PC-3 (cell line): ENCODE results near the gene GABBR2. TPM values are rescaled to one million over a fixed set of nuclear protein-coding genes. Genes with fewer than 3 reads are reported as not detected.

ENCODE experiments used
- ATAC-seq: fragments of 200-7000 bp; cut with Tn5 transposase; 2 replicates; pipeline ENCODE4 v1.9.1; 2020; ENCODE audit warnings: mild to moderate bottlenecking, moderate library complexity
- BruUV-seq: library from RNA; stranded (reverse); fragments of 400-500 nt; replicated peaks from 2 replicates; lab custom pipeline; 2021; lab: Mats Ljungman, UMichigan
- CTCF ChIA-PET: fragments of 300-600 bp; sonication (Branson Sonifier 250); formaldehyde crosslinking; loops from one replicate; lab custom pipeline; 2022; ENCODE audit warnings: antibody characterized with exemption; lab: Charles Lee
- POLR2A ChIA-PET: fragments of 300-600 bp; sonication (Branson Sonifier 250); formaldehyde crosslinking; loops from one replicate; lab custom pipeline; 2022; ENCODE audit warnings: antibody characterized with exemption; ENCODE audit not compliant: unreplicated experiment; lab: Charles Lee
- DNase-seq: peaks from one replicate; pipeline ENCODE4 v3.0.0-alpha.2; 2015
- H2AFZ ChIP-seq: fragments of 300-600 bp; sonication (generic); 2 replicates; pipeline ENCODE4 v1.6.0; 2016; ENCODE audit warnings: antibody characterized with exemption, low read length
- H3F3A ChIP-seq: fragments of 300-600 bp; sonication (generic); one replicate; pipeline ENCODE4 v1.6.0; 2017; ENCODE audit warnings: antibody characterized with exemption, low read length, control low read depth, mild to moderate bottlenecking; ENCODE audit not compliant: unreplicated experiment
- H3K27ac ChIP-seq: fragments of 300-600 bp; sonication (generic); 2 replicates; pipeline ENCODE4 v1.5.1; 2016; ENCODE audit warnings: mild to moderate bottlenecking, low read length
- H3K27me3 ChIP-seq: fragments of 300-600 bp; sonication (generic); 2 replicates; pipeline ENCODE4 v1.6.1; 2016; ENCODE audit warnings: low read length, mixed read lengths
- H3K36me3 ChIP-seq: fragments of 300-600 bp; sonication (generic); 2 replicates; pipeline ENCODE4 v1.6.1; 2016; ENCODE audit warnings: low read depth, mixed run types, low read length, mixed read lengths
- H3K4me1 ChIP-seq: fragments of 300-600 bp; sonication (generic); 2 replicates; pipeline ENCODE4 v1.5.1; 2016; ENCODE audit warnings: low read length; ENCODE audit not compliant: insufficient read depth
- H3K4me2 ChIP-seq: fragments of 300-600 bp; sonication (generic); 2 replicates; pipeline ENCODE4 v1.6.0; 2016; ENCODE audit warnings: low read length
- H3K4me3 ChIP-seq: fragments of 300-600 bp; sonication (generic); 2 replicates; pipeline ENCODE4 v1.5.1; 2016; ENCODE audit warnings: mild to moderate bottlenecking, low read length, mixed read lengths
- H3K79me2 ChIP-seq: fragments of 300-600 bp; sonication (generic); 2 replicates; pipeline ENCODE4 v1.6.1; 2017; ENCODE audit warnings: low read length, mixed read lengths
- H3K9ac ChIP-seq: fragments of 300-600 bp; sonication (generic); 2 replicates; pipeline ENCODE4 v1.6.0; 2016; ENCODE audit warnings: mild to moderate bottlenecking, low read length
- H3K9me2 ChIP-seq: fragments of 300-600 bp; sonication (generic); replicated peaks from 2 replicates; pipeline ENCODE4 v1.6.1; 2016; ENCODE audit warnings: mixed run types, low read length, mixed read lengths
- H3K9me3 ChIP-seq: fragments of 300-600 bp; sonication (generic); 2 replicates; pipeline ENCODE4 v1.6.1; 2016; ENCODE audit warnings: low read length, mixed read lengths
- H4K20me1 ChIP-seq: fragments of 300-600 bp; sonication (generic); 2 replicates; pipeline ENCODE4 v1.6.1; 2016; ENCODE audit warnings: low read length, mixed read lengths
- EZH2 ChIP-seq: fragments of 300-600 bp; sonication (generic); IDR thresholded peaks from one replicate; pipeline ENCODE4 v1.6.1; 2017; ENCODE audit warnings: antibody characterized with exemption, mild to moderate bottlenecking, low read length; ENCODE audit not compliant: unreplicated experiment
- EZH2phosphoT487 ChIP-seq: fragments of 300-600 bp; sonication (generic); IDR thresholded peaks from 2 replicates; pipeline ENCODE4 v1.6.1; 2018; ENCODE audit warnings: mild to moderate bottlenecking, antibody characterized with exemption, low read length, borderline replicate concordance
- intact Hi-C: fragments of 100-400 bp; cut with micrococcal nuclease; formaldehyde crosslinking; loops from 2 replicates; pipeline ENCODE4 v1.9.0; 2023
- total RNA-seq: library from RNA; depleted of rRNA; stranded (reverse); fragments of >200 nt; gene quantifications from 2 replicates; pipeline ENCODE4 v1.2.3, GENCODE V29; 2014
- TF ChIP-seq, protein P1 (sequence below): fragments of 300-600 bp; sonication (generic); conservative IDR thresholded peaks from 2 replicates; pipeline ENCODE4 v1.5.1; 2017; ENCODE audit warnings: antibody characterized with exemption, low read depth, mild to moderate bottlenecking, low read length

The GABBR2 gene
- total RNA-seq, 1 experiment from 2014 or later = 0.44 TPM

DNA sequence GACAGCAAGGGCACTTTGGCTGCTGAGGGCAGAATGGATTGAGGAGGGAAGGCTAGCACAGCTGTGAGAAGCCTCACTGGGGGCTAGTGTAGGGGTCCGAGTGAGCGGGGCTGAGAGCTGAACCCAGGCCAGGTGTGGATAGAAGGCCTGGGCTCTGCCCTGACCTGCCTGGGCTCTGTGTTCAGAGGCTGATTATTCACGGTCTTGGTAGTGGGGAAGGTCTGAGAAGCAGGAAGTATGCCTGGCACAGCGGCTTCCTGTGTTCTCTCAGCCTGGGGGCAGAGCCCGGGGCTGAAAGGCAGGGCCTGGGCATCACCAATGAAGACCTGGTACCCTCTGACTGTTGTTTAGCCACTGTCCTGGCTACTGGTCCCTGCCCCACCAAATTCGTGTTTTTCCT lies 316.9 kb downstream of the GABBR2 start:
- BruUV-seq = no TSS peak
- POLR2A ChIA-PET = no interaction called here

DNA sequence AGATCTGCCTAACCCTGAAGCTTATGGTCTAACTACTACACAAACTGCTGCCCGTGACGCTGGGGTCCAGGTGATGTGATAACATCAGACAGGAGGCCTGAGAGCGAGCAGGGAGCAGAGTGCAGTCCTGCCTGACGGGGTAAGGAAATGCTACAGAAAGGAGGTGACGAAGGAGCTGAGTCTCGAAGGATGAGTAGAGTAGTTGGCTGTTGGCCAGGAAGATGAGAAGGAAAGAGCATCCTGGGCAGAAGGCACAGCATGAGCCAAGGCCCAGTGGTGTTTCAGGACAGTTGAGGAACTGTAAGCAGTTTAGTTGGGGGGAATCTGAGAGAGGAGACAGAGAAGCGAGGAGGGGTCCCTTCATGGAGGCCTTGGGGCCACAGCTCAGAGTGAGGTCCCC lies 317.3 kb downstream of the GABBR2 start:
- no peak overlapping the region for H3K9ac ChIP-seq
- no peak for ATAC-seq
- no TSS peak for BruUV-seq
- H2AFZ ChIP-seq = no peak overlapping the region
- H3K4me3 ChIP-seq = no peak overlapping the region
- H4K20me1 ChIP-seq = no peaks in the 10 kb centered on the region
- no peak overlapping the region for H3K4me2 ChIP-seq
- H3K27me3 ChIP-seq = no peaks in the 10 kb centered on the region
- no peak overlapping the region for H3K27ac ChIP-seq
- no peak for DNase-seq
- H3K4me1 ChIP-seq = no peaks in the 10 kb centered on the region
- intact Hi-C loops = no loop called here
- no peaks in the 10 kb centered on the region for H3K79me2 ChIP-seq
- CTCF ChIA-PET = no interaction called here
- no peaks in the 10 kb centered on the region for H3K9me2 ChIP-seq
- no peaks in the 10 kb centered on the region for H3F3A ChIP-seq
- H3K36me3 ChIP-seq = no peaks in the 10 kb centered on the region
- TF ChIP-seq EZH2phosphoT487 (no peak), EZH2 (no peak)
- TF ChIP-seq, protein P1, sequence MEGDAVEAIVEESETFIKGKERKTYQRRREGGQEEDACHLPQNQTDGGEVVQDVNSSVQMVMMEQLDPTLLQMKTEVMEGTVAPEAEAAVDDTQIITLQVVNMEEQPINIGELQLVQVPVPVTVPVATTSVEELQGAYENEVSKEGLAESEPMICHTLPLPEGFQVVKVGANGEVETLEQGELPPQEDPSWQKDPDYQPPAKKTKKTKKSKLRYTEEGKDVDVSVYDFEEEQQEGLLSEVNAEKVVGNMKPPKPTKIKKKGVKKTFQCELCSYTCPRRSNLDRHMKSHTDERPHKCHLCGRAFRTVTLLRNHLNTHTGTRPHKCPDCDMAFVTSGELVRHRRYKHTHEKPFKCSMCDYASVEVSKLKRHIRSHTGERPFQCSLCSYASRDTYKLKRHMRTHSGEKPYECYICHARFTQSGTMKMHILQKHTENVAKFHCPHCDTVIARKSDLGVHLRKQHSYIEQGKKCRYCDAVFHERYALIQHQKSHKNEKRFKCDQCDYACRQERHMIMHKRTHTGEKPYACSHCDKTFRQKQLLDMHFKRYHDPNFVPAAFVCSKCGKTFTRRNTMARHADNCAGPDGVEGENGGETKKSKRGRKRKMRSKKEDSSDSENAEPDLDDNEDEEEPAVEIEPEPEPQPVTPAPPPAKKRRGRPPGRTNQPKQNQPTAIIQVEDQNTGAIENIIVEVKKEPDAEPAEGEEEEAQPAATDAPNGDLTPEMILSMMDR = no peak
- no peaks in the 10 kb centered on the region for H3K9me3 ChIP-seq
- POLR2A ChIA-PET = no interaction called here

More for the DNA sequence above, 316.9 kb downstream of the GABBR2 start:
- Histone ChIP-seq H3K9me2 (no peaks in the 10 kb centered on the region), H3K79me2 (no peaks in the 10 kb centered on the region), H3K9me3 (no peaks in the 10 kb centered on the region), H3K4me3 (no peak overlapping the region), H2AFZ (no peak overlapping the region), H3K9ac (no peak overlapping the region), H4K20me1 (no peaks in the 10 kb centered on the region), H3K27me3 (no peaks in the 10 kb centered on the region), H3K4me2 (no peak overlapping the region), H3F3A (no peaks in the 10 kb centered on the region), H3K36me3 (no peaks in the 10 kb centered on the region), H3K27ac (no peak overlapping the region), H3K4me1 (no peaks in the 10 kb centered on the region)
- no peak for ATAC-seq
- TF ChIP-seq, protein P1 = no peak
- no peak for TF ChIP-seq EZH2
- TF ChIP-seq EZH2phosphoT487 = no peak
- CTCF ChIA-PET = no interaction called here
- intact Hi-C loops = no loop called here
- no peak for DNase-seq

DNA sequence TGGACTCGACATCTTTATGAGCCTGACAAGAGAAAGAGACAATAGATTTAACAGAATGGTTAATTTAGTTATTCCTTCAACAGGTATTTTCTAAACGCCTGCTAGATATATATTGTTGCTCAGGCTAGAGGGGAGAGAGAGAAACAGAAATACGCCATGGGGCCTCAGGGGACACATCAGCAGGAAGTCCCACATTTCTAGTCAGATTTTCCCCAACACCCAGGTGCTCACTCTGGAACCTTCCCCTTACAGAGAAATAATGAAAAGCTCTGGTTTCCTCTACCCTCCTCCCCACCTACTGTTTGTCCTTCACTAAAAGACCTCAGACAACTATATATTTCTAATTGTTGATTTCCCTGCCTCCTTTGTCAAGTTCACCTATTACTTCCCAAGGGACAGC lies 323.0 kb downstream of the GABBR2 start:
- Histone ChIP-seq H2AFZ (no peak overlapping the region), H3K36me3 (no peaks in the 10 kb centered on the region), H3K4me3 (no peak overlapping the region), H3K27me3 (no peaks in the 10 kb centered on the region), H4K20me1 (no peaks in the 10 kb centered on the region), H3K4me2 (no peak overlapping the region), H3K9ac (no peak overlapping the region), H3K79me2 (no peaks in the 10 kb centered on the region), H3K4me1 (no peaks in the 10 kb centered on the region), H3K9me2 (no peaks in the 10 kb centered on the region), H3K27ac (no peak overlapping the region), H3F3A (no peaks in the 10 kb centered on the region), H3K9me3 (no peaks in the 10 kb centered on the region)
- BruUV-seq = no TSS peak
- DNase-seq (no peak), ATAC-seq (no peak)
- POLR2A ChIA-PET = no interaction called here
- intact Hi-C loops = no loop called here
- CTCF ChIA-PET = no interaction called here
- TF ChIP-seq, protein P1 = no peak
- TF ChIP-seq EZH2 = no peak
- no peak for TF ChIP-seq EZH2phosphoT487
